ENCODE data around the gene GSTA4.
"Not testable (repeated sequence)": the region's sequence is repeated elsewhere in the genome, so short reads cannot be mapped to it uniquely, and the experiment has no call there.

Gene GSTA4

DNA sequence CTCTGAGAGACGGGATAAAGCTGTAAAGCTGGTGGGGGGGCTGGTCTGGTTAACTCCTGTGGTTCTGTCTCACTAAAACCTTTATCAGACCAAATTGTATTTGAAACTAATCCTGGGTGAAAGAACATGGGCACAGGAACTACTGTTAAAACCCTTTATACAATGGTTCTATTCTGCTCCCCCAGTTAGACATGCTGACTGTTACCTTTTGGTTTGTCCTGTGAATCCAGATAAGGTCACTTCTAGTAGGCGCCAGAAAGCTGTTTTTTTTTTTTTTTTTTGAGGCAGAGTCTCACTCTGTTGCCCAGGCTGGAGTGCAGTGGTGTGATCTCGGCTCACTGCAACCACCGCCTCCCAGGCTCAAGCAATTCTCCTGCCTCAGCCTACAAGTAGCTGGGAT, 29.7 kb downstream of the GSTA4 start:
- H3K36me3 ChIP-seq (ENCODE audit: control insufficient read depth, insufficient read depth, low read length) = no peaks in the 10 kb centered on the region
- peaks cover 3% of the 10 kb centered on the region for H3K4me1 ChIP-seq (ENCODE audit: control insufficient read depth, insufficient read depth, low read length)
- no peak overlapping the region for H3K4me3 ChIP-seq (ENCODE audit: low read depth, low read length)
- no peak overlapping the region for H3K9ac ChIP-seq (ENCODE audit: low read depth, low read length)
- H3K27me3 ChIP-seq (ENCODE audit: control insufficient read depth, insufficient read depth, low read length) = no peaks in the 10 kb centered on the region
- H3K9me3 ChIP-seq (ENCODE audit: control insufficient read depth, insufficient read depth, low read length) = peaks cover 4% of the 10 kb centered on the region

DNA sequence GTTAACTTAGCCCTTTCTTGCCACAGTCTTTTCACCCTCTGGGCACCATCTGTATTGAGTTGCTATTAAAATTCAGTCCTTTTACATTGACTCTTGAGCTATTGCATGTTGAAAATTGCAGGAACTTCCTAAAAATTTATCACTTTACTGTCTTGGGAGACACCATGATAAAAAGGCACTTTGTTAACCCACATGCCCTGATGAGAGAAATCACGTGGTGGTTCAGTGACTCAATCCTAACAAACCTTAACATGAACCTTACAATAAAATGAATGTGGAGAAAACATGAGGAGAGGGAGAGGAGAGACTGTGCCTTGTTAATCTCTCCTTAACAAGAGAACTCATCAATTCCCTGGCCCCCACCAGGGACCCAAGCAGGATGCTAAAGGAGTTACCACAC, 30.8 kb downstream of the GSTA4 start:
- no peaks in the 10 kb centered on the region for H3K27me3 ChIP-seq (ENCODE audit: control insufficient read depth, insufficient read depth, low read length)
- no peak overlapping the region for H3K4me3 ChIP-seq (ENCODE audit: low read depth, low read length)
- no peaks in the 10 kb centered on the region for H3K36me3 ChIP-seq (ENCODE audit: control insufficient read depth, insufficient read depth, low read length)
- H3K9me3 ChIP-seq (ENCODE audit: control insufficient read depth, insufficient read depth, low read length) = peaks cover 4% of the 10 kb centered on the region
- H3K4me1 ChIP-seq (ENCODE audit: control insufficient read depth, insufficient read depth, low read length) = peaks cover 3% of the 10 kb centered on the region
- H3K9ac ChIP-seq (ENCODE audit: low read depth, low read length) = no peak overlapping the region

DNA sequence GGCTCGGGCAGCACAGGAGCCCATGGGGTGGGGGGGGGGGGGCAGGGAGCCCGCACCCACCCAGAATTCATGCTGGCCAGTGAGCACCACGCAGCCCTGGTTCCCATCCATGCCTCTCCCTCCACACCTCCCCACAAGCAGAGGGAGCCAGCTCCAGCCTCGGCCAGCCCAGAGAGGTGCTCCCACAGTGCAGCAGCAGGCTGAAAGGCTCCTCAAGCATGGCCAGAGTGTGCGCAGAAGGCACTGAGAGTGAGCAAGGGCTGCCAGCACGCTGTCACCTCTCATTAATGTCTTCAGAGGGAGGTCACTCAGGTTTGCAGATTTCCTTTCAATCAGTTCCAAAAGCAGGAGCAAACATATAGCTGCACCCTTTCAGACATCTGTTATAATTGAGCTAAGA, 32.4 kb downstream of the GSTA4 start:
- Histone ChIP-seq H3K4me1 (ENCODE audit: control insufficient read depth, insufficient read depth, low read length) (peaks cover 8% of the 10 kb centered on the region), H3K27me3 (ENCODE audit: control insufficient read depth, insufficient read depth, low read length) (peaks cover under 1% of the 10 kb centered on the region), H3K9me3 (ENCODE audit: control insufficient read depth, insufficient read depth, low read length) (peaks cover 4% of the 10 kb centered on the region), H3K4me3 (ENCODE audit: low read depth, low read length) (no peak overlapping the region), H3K9ac (ENCODE audit: low read depth, low read length) (no peak overlapping the region), H3K36me3 (ENCODE audit: control insufficient read depth, insufficient read depth, low read length) (no peaks in the 10 kb centered on the region)

DNA sequence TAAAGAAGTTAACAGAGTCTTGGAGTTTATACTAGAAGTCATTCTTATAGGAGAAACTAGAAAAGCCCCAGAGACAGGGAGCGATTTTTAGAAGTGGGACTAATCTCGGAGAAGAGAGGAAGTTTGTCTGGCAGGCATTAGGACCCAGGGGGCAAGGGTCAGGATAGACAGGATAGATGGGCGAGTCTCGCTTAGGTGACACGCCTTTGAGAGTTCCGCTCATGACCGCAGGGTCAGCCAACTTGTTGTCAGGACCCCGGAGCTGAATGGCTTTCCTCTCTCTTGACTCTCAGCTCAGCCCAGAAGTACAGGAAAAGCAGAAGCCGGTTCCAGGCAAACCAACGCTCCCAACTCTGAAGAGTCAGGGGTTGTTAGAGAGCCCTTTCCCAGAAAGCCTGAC, 34.1 kb downstream of the GSTA4 start:
- not testable (repeated sequence) for H3K36me3 ChIP-seq (ENCODE audit: control insufficient read depth, insufficient read depth, low read length)
- H3K4me3 ChIP-seq (ENCODE audit: low read depth, low read length) = peak overlapping the region; percentile 15

DNA sequence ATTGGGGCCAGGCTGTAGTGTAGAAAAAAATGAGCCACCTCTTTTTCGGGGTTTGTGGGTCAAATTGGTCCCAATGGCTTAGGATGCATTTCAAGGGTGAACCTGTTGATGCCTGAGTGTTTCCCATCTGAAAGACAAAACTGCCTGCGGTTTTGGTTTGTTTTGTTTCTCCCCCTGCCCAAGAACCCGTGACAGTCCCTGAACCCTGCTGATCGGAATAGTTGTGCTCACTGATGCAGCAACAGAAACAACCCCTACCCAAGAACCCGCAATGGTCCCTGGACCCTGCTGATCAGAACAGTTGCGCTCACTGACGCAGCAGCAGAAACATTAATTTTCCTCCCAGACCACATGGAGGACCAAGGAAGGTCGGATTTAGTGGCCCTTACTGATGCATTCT, 34.9 kb downstream of the GSTA4 start:
- not testable (repeated sequence) for H3K36me3 ChIP-seq (ENCODE audit: control insufficient read depth, insufficient read depth, low read length); H3K9me3 ChIP-seq (ENCODE audit: control insufficient read depth, insufficient read depth, low read length); H3K4me3 ChIP-seq (ENCODE audit: low read depth, low read length); H3K4me1 ChIP-seq (ENCODE audit: control insufficient read depth, insufficient read depth, low read length); H3K9ac ChIP-seq (ENCODE audit: low read depth, low read length); H3K27me3 ChIP-seq (ENCODE audit: control insufficient read depth, insufficient read depth, low read length)

More for the DNA sequence above, 34.1 kb downstream of the GSTA4 start:
- not testable (repeated sequence) for H3K9me3 ChIP-seq (ENCODE audit: control insufficient read depth, insufficient read depth, low read length); H3K27me3 ChIP-seq (ENCODE audit: control insufficient read depth, insufficient read depth, low read length); H3K9ac ChIP-seq (ENCODE audit: low read depth, low read length); H3K4me1 ChIP-seq (ENCODE audit: control insufficient read depth, insufficient read depth, low read length)

DNA sequence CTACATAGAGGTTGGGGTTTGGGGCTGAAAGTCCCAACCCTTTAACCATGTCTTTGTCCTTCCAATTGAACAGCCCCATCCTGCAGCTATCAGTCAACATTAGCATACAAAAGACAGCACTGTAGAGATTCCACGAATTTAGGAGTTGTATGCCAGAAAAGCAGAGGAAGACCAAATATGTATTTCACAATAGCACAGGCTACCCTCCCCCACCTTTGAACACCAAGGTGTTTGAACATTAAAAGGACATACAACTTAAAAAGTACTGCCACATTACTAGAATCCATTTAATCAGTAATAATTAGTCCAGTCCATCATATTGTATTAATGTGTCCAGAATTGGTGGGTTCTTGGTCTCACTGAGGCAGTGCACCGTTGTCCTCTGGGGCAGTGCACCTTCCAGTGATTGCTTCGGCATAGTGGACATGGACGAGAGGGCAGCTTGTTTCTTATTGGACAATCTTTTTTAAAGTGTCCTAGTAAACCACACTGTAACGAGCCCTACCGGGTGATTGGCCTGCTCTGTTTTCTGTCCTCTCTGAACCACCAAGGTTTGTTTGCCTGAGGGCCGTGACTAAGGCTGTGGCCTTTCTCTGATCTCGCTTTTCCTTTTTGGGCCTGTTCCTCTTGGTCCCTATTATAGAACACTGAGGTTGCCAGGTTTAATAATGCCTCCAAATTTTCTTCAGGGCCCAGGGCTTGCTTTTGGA, 36.4 kb downstream of the GSTA4 start:
- Histone ChIP-seq H3K9ac (ENCODE audit: low read depth, low read length) (no peak overlapping the region), H3K4me1 (ENCODE audit: control insufficient read depth, insufficient read depth, low read length) (peaks cover 8% of the 10 kb centered on the region), H3K9me3 (ENCODE audit: control insufficient read depth, insufficient read depth, low read length) (peaks cover 4% of the 10 kb centered on the region), H3K4me3 (ENCODE audit: low read depth, low read length) (no peak overlapping the region), H3K27me3 (ENCODE audit: control insufficient read depth, insufficient read depth, low read length) (peaks cover 2% of the 10 kb centered on the region), H3K36me3 (ENCODE audit: control insufficient read depth, insufficient read depth, low read length) (no peaks in the 10 kb centered on the region)

DNA sequence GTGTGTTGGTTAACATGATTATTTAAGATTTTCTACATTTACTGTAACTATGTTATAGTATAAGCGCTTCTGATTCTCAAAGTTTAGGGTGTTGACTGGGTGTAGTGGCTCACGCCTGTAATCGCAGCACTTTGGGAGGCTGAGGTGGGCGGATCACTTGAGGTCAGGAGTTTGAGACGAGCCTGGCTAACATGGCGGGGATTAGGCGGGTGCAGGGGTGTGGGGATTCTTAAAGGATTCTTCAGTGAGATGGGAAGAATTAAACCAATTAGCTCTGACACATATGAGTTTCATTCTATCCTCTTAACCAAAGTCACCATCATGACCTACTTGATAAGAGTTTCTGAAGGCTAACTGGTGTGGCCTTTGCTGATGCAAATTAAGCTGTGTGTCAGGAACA, 39.2 kb downstream of the GSTA4 start:
- Histone ChIP-seq H3K36me3 (ENCODE audit: control insufficient read depth, insufficient read depth, low read length) (no peaks in the 10 kb centered on the region), H3K4me3 (ENCODE audit: low read depth, low read length) (no peak overlapping the region), H3K27me3 (ENCODE audit: control insufficient read depth, insufficient read depth, low read length) (peaks cover 2% of the 10 kb centered on the region)

DNA sequence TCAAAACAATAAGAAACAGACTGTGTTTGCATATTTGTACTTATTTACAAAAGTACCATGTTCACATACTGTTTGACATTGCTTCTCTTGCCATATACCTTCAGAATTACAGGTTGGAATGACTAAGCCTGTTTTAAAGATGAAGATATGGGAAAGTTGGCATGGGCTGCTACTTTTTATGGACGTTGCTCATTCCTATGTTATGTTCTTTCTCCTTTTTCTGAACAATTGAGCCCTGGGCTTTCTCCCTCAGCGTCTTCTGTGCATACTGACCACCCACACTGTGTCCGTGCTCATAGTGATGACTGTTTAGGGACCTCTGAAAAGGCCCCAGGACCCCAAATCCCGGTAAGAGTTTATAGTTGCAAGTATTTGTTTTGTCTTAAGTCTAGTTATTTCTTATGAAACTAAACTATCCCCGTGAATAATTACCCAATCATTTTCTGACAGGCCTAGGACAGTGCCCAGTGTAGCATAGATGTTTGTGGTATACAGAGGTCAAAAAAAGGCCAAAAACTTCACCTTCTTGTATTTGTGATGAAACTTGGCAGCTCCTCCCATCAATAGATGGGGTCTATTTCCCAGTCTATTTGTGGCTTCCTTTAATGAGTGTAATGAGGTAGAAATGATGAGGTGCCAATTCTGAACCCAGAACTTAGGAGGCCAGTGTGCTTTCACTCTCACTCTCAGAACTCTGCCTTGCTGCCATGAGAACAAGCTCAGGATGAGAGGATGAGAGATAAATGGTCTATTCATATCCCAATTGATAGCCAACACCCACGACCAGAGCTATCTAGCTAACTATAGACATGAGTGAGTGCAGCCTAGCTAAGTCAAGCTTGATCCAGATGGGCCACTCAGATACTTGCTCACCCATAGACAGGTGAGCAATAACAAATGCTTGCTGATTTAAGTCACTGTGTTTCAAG, 40.9 kb downstream of the GSTA4 start:
- H3K9me3 ChIP-seq (ENCODE audit: control insufficient read depth, insufficient read depth, low read length) = no peaks in the 10 kb centered on the region
- H3K36me3 ChIP-seq (ENCODE audit: control insufficient read depth, insufficient read depth, low read length) = no peaks in the 10 kb centered on the region
- peaks cover 5% of the 10 kb centered on the region for H3K4me1 ChIP-seq (ENCODE audit: control insufficient read depth, insufficient read depth, low read length)
- H3K27me3 ChIP-seq (ENCODE audit: control insufficient read depth, insufficient read depth, low read length) = peaks cover 2% of the 10 kb centered on the region
- H3K9ac ChIP-seq (ENCODE audit: low read depth, low read length) = no peak overlapping the region
- H3K4me3 ChIP-seq (ENCODE audit: low read depth, low read length) = no peak overlapping the region

More for the DNA sequence above, 39.2 kb downstream of the GSTA4 start:
- no peak overlapping the region for H3K9ac ChIP-seq (ENCODE audit: low read depth, low read length)
- peaks cover 8% of the 10 kb centered on the region for H3K4me1 ChIP-seq (ENCODE audit: control insufficient read depth, insufficient read depth, low read length)
- H3K9me3 ChIP-seq (ENCODE audit: control insufficient read depth, insufficient read depth, low read length) = no peaks in the 10 kb centered on the region

DNA sequence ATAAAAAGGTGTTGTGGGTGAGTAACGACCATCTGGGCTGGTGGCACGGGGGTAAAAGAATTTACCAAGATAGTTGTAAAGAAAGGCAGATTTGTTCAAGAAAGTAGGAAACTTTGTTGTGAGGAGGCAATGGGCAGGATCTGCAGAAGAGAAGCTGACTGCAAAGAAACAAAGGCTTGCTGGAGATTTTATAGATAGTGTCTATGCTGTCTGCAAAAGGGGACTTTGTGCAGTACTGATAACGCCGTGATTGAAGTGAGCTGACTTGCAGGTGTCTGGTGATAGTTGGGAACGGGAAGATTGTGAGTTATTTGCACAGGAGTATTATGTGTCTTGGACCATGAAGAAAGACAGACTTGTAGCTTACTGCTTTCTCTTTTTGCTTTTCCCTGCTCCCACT, 48.8 kb downstream of the GSTA4 start:
- Histone ChIP-seq H3K4me1 (ENCODE audit: control insufficient read depth, insufficient read depth, low read length) (peaks cover 2% of the 10 kb centered on the region), H3K36me3 (ENCODE audit: control insufficient read depth, insufficient read depth, low read length) (no peaks in the 10 kb centered on the region), H3K27me3 (ENCODE audit: control insufficient read depth, insufficient read depth, low read length) (no peaks in the 10 kb centered on the region), H3K4me3 (ENCODE audit: low read depth, low read length) (no peak overlapping the region), H3K9ac (ENCODE audit: low read depth, low read length) (no peak overlapping the region), H3K9me3 (ENCODE audit: control insufficient read depth, insufficient read depth, low read length) (no peaks in the 10 kb centered on the region)

DNA sequence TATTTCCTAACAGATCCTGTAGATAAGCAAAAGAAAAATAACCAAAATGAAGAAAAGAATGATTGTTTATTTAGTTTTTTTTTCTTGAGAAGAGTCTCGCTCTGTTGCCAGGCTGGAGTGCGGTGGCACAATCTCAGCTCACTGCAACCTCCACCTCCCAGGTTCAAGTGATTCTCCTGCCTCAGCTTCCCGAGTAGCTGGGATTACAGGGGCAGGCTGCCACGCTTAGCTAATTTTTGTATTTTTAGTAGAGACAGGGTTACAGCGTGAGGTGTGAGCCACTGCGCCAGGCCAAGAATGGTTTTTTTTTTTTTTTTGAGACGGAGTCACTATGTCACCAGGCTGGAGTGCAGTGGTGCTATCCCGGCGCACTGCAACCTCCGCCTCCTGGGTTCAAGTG, 52.3 kb downstream of the GSTA4 start:
- H3K27me3 ChIP-seq (ENCODE audit: control insufficient read depth, insufficient read depth, low read length); H3K9me3 ChIP-seq (ENCODE audit: control insufficient read depth, insufficient read depth, low read length); H3K4me1 ChIP-seq (ENCODE audit: control insufficient read depth, insufficient read depth, low read length); H3K36me3 ChIP-seq (ENCODE audit: control insufficient read depth, insufficient read depth, low read length); H3K4me3 ChIP-seq (ENCODE audit: low read depth, low read length); H3K9ac ChIP-seq (ENCODE audit: low read depth, low read length): not testable (repeated sequence)

DNA sequence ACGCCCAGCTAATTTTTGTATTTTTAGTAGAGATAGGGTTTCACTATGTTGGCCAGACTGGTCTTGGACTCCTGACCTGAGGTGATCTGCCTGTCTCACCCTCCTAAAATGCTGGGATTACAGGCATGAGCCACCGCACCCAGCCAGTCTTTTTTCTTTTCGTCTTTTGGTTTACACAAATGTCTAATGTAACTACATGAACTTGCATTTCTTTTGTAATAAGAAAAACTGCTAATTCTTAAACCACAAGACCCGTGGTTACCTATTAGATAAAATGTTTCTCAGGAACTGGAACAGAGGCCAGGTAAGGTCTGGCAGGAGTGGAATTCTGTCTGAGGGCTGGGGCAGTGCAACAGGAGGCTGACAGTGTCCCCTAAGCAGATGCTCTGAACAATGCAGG, 52.9 kb downstream of the GSTA4 start:
- H3K27me3 ChIP-seq (ENCODE audit: control insufficient read depth, insufficient read depth, low read length) = no peaks in the 10 kb centered on the region
- H3K4me3 ChIP-seq (ENCODE audit: low read depth, low read length) = no peak overlapping the region
- H3K36me3 ChIP-seq (ENCODE audit: control insufficient read depth, insufficient read depth, low read length) = no peaks in the 10 kb centered on the region
- H3K9me3 ChIP-seq (ENCODE audit: control insufficient read depth, insufficient read depth, low read length) = no peaks in the 10 kb centered on the region
- H3K4me1 ChIP-seq (ENCODE audit: control insufficient read depth, insufficient read depth, low read length) = peaks cover 2% of the 10 kb centered on the region
- no peak overlapping the region for H3K9ac ChIP-seq (ENCODE audit: low read depth, low read length)

DNA sequence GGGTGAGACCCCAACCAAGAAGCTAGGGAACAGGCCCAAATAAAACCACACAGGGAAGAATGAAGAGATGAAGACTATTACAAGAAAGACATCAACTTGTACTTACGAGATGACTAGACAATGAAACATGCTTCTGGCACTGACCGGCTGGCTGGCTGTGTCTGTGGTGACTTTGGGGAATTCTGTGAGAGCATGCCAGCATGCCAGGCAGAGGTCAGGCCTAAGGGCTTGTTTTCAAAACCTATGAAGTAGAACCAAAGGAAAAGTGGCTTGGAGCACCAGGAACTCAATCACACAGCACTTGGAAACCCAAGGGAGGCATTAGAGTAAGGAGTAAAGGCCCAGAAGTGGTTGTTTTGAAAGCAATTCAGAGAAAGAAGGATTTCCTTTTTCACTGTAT, 57.2 kb downstream of the GSTA4 start:
- H3K9me3 ChIP-seq (ENCODE audit: control insufficient read depth, insufficient read depth, low read length) = no peaks in the 10 kb centered on the region
- H3K36me3 ChIP-seq (ENCODE audit: control insufficient read depth, insufficient read depth, low read length) = no peaks in the 10 kb centered on the region
- H3K4me3 ChIP-seq (ENCODE audit: low read depth, low read length) = no peak overlapping the region
- no peaks in the 10 kb centered on the region for H3K27me3 ChIP-seq (ENCODE audit: control insufficient read depth, insufficient read depth, low read length)
- no peaks in the 10 kb centered on the region for H3K4me1 ChIP-seq (ENCODE audit: control insufficient read depth, insufficient read depth, low read length)
- no peak overlapping the region for H3K9ac ChIP-seq (ENCODE audit: low read depth, low read length)

Measured in iPS-15b (cell line).